DMS153 treated with DMSO at 0.1 percent for 48 hours (cell line): ENCODE data around the gene ATP6V0A4.
"Not testable (repeated sequence)": the region's sequence is repeated elsewhere in the genome, so short reads cannot be mapped to it uniquely, and the experiment has no call there.

Experiments used
- DNase-seq: peaks from one replicate; lab custom pipeline; 2025; ENCODE audit not compliant: unreplicated experiment; lab: John Stamatoyannopoulos, UW

Gene ATP6V0A4

GRCh38 chr7:138797715-138798320, at the start of gene ATP6V0A4, which contains the start of gene TMEM213:
Gene ATP6V0A4 (minus strand): TSS chr7:138798196. CDS start chr7:138771247, 26,949 bp downstream.
Gene TMEM213 (plus strand): TSS chr7:138797994. CDS start chr7:138798105, 111 bp downstream.
- no peak for DNase-seq

GRCh38 chr7:138845711-138846110, 47.7 kb upstream of the ATP6V0A4 start:
- DNase-seq, result no peak

GRCh38 chr7:138843632-138844580, 45.9 kb upstream of the ATP6V0A4 start:
- DNase-seq, result no peak

GRCh38 chr7:138842111-138842510, 44.1 kb upstream of the ATP6V0A4 start:
- no peak for DNase-seq

GRCh38 chr7:138838166-138838565, 40.2 kb upstream of the ATP6V0A4 start:
- peak; percentile 49 for DNase-seq

GRCh38 chr7:138837627-138838026, 39.6 kb upstream of the ATP6V0A4 start:
- peak; percentile 65 for DNase-seq

GRCh38 chr7:138835087-138835486, 37.1 kb upstream of the ATP6V0A4 start:
- DNase-seq, result no peak

GRCh38 chr7:138834583-138834982, 36.6 kb upstream of the ATP6V0A4 start:
- no peak for DNase-seq

GRCh38 chr7:138833596-138833995, 35.6 kb upstream of the ATP6V0A4 start:
- DNase-seq, result no peak

GRCh38 chr7:138832966-138833365, 35.0 kb upstream of the ATP6V0A4 start:
- no peak for DNase-seq

- no peak for DNase-seq
Measured at GRCh38 chr7:138829335-138829734, 31.3 kb upstream of the ATP6V0A4 start.

GRCh38 chr7:138828302-138828701, 30.3 kb upstream of the ATP6V0A4 start:
- DNase-seq, result no peak

- no peak for DNase-seq
Measured at GRCh38 chr7:138825049-138825721, 27.2 kb upstream of the ATP6V0A4 start.

GRCh38 chr7:138822867-138823535, 25.0 kb upstream of the ATP6V0A4 start:
- no peak for DNase-seq

GRCh38 chr7:138821912-138822311, 23.9 kb upstream of the ATP6V0A4 start:
- no peak for DNase-seq

GRCh38 chr7:138819625-138820024, 21.6 kb upstream of the ATP6V0A4 start:
- DNase-seq, result no peak

- DNase-seq, result no peak
Measured at GRCh38 chr7:138816650-138817049, 18.7 kb upstream of the ATP6V0A4 start.

GRCh38 chr7:138814816-138815332, 16.9 kb upstream of the ATP6V0A4 start:
- no peak for DNase-seq

- DNase-seq, result no peak
Measured at GRCh38 chr7:138813945-138814344, 15.9 kb upstream of the ATP6V0A4 start.

GRCh38 chr7:138811327-138811726, 13.3 kb upstream of the ATP6V0A4 start:
- DNase-seq, result not testable (repeated sequence)

- no peak for DNase-seq
Measured at GRCh38 chr7:138809346-138809745, 11.3 kb upstream of the ATP6V0A4 start.
